BE2C (cell line): ENCODE measurements around the gene SPATA13.

ENCODE experiments used
- DNase-seq: peaks from one replicate; pipeline ENCODE4 v3.0.0-alpha.2; 2020
- H3K27me3 ChIP-seq: fragments of 250-450 bp; sonication (Bioruptor Pico); 2 replicates; pipeline ENCODE4 v1.5.1; 2020; ENCODE audit warnings: mild to moderate bottlenecking
- H3K36me3 ChIP-seq: fragments of 250-450 bp; sonication (Bioruptor Pico); 2 replicates; pipeline ENCODE4 v1.5.1; 2020; ENCODE audit warnings: mild to moderate bottlenecking
- H3K4me1 ChIP-seq: fragments of 250-450 bp; sonication (Bioruptor Pico); 2 replicates; pipeline ENCODE4 v1.5.1; 2020
- H3K4me3 ChIP-seq: 2 replicates; pipeline ENCODE4 v1.5.1; 2011; ENCODE audit warnings: low read depth, low read length
- H3K9me3 ChIP-seq: fragments of 250-450 bp; sonication (Bioruptor Pico); 2 replicates; pipeline ENCODE4 v1.5.1; 2020
- TF ChIP-seq, protein P1 (sequence below): IDR thresholded peaks from 2 replicates; pipeline ENCODE4 v1.5.1; 2012; ENCODE audit warnings: mild to moderate bottlenecking, low read depth, low read length

Gene SPATA13

DNA sequence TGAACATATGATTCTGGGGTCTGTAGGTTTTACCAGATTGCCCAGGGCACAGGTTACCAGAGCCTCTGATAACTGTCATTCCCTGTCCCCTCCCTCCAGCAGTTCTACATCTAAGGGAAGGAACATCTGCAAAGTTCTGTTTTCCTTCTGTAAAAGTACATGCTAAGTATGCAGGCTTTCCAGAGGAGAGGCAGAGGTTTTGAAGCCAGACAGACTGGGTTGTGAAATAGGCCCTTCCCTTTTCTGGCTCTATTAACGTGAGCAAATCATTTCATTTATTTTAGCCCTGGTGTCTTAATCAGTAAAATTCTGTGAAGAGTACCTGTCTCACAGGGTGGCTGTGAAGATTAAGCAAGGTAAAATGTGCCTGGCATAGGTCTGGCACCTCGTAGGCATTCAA is 82.8 kb downstream of the SPATA13 start:
- no peaks in the 10 kb centered on the region for H3K27me3 ChIP-seq
- TF ChIP-seq, protein P1, sequence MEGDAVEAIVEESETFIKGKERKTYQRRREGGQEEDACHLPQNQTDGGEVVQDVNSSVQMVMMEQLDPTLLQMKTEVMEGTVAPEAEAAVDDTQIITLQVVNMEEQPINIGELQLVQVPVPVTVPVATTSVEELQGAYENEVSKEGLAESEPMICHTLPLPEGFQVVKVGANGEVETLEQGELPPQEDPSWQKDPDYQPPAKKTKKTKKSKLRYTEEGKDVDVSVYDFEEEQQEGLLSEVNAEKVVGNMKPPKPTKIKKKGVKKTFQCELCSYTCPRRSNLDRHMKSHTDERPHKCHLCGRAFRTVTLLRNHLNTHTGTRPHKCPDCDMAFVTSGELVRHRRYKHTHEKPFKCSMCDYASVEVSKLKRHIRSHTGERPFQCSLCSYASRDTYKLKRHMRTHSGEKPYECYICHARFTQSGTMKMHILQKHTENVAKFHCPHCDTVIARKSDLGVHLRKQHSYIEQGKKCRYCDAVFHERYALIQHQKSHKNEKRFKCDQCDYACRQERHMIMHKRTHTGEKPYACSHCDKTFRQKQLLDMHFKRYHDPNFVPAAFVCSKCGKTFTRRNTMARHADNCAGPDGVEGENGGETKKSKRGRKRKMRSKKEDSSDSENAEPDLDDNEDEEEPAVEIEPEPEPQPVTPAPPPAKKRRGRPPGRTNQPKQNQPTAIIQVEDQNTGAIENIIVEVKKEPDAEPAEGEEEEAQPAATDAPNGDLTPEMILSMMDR, result no peak
- H3K9me3 ChIP-seq, result no peaks in the 10 kb centered on the region
- no peaks in the 10 kb centered on the region for H3K4me1 ChIP-seq
- H3K36me3 ChIP-seq, result no peaks in the 10 kb centered on the region
- H3K4me3 ChIP-seq, result no peak overlapping the region
- DNase-seq, result no peak

DNA sequence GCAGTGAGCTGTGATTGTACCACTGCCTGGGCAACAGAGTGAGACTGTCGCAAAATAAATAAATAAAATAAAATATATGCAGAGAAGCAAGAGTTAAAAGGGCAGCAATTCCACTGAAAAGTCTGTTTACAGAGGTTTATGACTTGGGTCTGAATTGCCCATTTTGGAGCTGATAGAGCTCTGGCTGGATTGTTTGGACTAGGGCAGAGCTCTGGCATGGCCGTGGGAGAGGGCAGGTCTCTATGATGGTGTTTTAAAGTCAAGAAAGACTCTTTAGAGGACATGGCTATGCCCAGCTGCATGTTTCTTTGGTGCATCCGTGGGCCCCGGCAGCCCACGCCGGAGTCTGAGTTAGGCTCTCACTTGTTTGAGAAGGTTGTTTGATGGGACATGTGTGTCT is 84.3 kb downstream of the SPATA13 start:
- TF ChIP-seq, protein P1, result no peak
- H3K36me3 ChIP-seq, result no peaks in the 10 kb centered on the region
- no peaks in the 10 kb centered on the region for H3K9me3 ChIP-seq
- no peak overlapping the region for H3K4me3 ChIP-seq
- DNase-seq, result no peak
- no peaks in the 10 kb centered on the region for H3K4me1 ChIP-seq
- no peaks in the 10 kb centered on the region for H3K27me3 ChIP-seq

DNA sequence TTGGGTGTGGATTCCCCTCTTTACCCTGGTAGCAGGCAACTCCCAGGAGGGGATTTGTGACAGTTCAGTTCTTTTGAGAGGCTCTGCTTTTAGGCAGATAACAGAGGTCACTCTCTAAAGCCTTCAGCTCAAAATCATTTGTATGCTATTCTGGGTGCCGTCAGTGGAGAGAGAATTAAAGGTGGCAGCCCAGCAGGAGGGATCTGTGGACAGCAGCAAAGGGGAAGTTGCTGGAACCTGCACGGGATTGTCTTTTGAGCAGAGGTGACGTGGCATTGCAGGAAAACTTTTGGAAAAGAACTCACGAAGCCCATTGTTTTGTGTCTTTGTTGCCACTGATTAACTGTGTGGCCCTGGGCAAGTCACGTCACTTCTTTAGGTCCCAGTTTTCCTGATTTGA is 86.5 kb downstream of the SPATA13 start:
- Histone ChIP-seq H3K9me3 (no peaks in the 10 kb centered on the region), H3K4me1 (no peaks in the 10 kb centered on the region), H3K4me3 (no peak overlapping the region), H3K27me3 (peaks cover 3% of the 10 kb centered on the region; the same call in 1 of the 2 replicates), H3K36me3 (no peaks in the 10 kb centered on the region)
- no peak for DNase-seq
- TF ChIP-seq, protein P1, result no peak

DNA sequence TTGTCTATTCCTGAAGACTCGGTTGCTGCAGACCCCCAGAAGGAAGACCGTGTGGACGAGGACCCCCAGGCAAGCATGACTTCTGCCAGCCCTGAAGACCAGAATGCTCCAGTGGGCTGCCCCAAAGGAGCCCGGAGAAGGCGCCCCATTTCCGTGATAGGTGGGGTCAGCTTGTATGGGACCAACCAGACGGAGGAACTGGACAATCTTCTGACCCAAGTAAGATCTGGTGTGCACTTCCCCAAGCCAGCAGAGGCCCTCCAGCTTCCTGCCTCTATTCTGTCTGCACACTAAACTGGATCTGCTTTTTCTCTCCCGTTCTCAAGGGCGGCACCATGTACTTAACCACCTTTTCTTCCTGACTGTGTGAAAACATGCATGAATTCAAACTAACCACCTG is 89.1 kb downstream of the SPATA13 start:
- DNase-seq, result no peak
- no peak overlapping the region for H3K4me3 ChIP-seq
- no peaks in the 10 kb centered on the region for H3K36me3 ChIP-seq
- TF ChIP-seq, protein P1, result no peak
- H3K4me1 ChIP-seq, result no peaks in the 10 kb centered on the region
- peaks cover 3% of the 10 kb centered on the region; the same call in 1 of the 2 replicates for H3K27me3 ChIP-seq
- no peaks in the 10 kb centered on the region for H3K9me3 ChIP-seq

DNA sequence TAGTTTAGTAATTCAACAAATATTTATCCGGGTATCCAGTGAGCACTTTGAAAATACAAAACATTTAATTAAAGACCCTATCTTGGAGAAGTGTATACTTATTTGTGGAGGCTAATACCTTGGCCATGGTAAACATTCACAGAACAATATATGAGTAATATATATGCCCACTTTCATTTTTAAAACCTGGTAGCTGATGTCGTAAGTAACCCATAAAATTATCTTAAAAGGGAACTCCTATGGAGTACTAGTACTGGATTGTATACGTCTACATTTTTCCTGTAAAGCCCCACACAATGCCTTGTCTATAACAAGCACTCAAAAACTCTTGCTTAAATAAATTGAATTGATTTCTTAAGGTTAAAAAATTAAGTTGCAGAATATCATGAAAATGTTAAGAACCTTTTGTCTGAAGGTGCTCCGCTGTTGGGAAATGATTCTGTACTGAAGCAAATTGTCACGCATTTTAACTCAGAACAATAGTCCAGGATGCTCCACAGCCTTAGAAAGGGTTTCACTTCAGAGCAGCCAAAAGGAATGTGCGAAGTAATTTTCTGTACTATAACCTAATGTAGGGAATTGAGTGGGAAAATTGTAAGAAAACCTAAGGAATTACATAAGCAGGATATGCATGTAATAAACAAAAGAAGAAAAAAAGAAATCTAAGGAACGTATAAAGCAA is 90.0 kb downstream of the SPATA13 start:
- H3K36me3 ChIP-seq, result no peaks in the 10 kb centered on the region
- H3K4me3 ChIP-seq, result no peak overlapping the region
- no peak for DNase-seq
- H3K9me3 ChIP-seq, result no peaks in the 10 kb centered on the region
- H3K27me3 ChIP-seq, result peaks cover 3% of the 10 kb centered on the region; the same call in 1 of the 2 replicates
- TF ChIP-seq, protein P1, result no peak
- H3K4me1 ChIP-seq, result no peaks in the 10 kb centered on the region

DNA sequence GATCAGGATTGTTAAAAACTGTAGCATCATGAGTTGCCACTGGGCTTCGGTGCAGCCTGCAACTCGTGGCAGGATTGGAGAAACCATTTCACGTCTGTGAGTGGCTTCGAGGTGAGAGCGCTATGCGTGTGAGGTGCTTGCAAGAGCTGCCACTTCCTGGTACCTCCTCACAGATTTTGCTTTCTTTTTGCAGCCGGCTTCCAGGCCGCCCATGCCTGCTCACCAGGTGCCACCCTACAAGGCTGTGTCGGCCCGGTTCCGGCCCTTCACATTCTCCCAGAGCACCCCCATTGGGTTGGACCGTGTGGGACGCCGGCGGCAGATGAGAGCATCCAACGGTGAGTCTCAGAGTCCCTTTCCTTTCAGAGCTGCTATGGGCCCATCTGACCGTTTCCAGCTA is 91.0 kb downstream of the SPATA13 start:
- no peak for DNase-seq
- Histone ChIP-seq H3K4me1 (no peaks in the 10 kb centered on the region), H3K4me3 (no peak overlapping the region), H3K9me3 (no peaks in the 10 kb centered on the region), H3K27me3 (peaks cover 3% of the 10 kb centered on the region; the same call in 1 of the 2 replicates), H3K36me3 (no peaks in the 10 kb centered on the region)
- TF ChIP-seq, protein P1, result no peak
